Chondrocyte (in vitro differentiated cells): ENCODE results near the gene DYRK2. TPM values are rescaled to one million over a fixed set of nuclear protein-coding genes. Genes with fewer than 3 reads are reported as not detected.

Experiments used
- DNase-seq: peaks from one replicate; pipeline ENCODE4 v3.0.0; 2021; ENCODE audit warnings: mixed read lengths, low spot score
- H3K27ac Mint-ChIP-seq: one replicate; pipeline ENCODE4 v1.8.0; 2021; ENCODE audit warnings: mild to moderate bottlenecking, moderate library complexity, mixed read lengths; ENCODE audit not compliant: unreplicated experiment
- H3K27me3 Mint-ChIP-seq: 2 replicates; pipeline ENCODE4 v1.8.0; 2021; ENCODE audit warnings: low read depth, mixed read lengths
- H3K36me3 Mint-ChIP-seq: 2 replicates; pipeline ENCODE4 v1.8.0; 2021; ENCODE audit warnings: low read depth, mixed read lengths
- H3K4me1 Mint-ChIP-seq: 2 replicates; pipeline ENCODE4 v1.8.0; 2021; ENCODE audit warnings: low read depth, mild to moderate bottlenecking, mixed read lengths
- H3K4me3 Mint-ChIP-seq: one replicate; pipeline ENCODE4 v1.8.0; 2021; ENCODE audit warnings: mild to moderate bottlenecking, moderate library complexity, mixed read lengths; ENCODE audit not compliant: unreplicated experiment
- H3K9me3 Mint-ChIP-seq: 2 replicates; pipeline ENCODE4 v1.8.0; 2021; ENCODE audit warnings: low read depth, mixed read lengths
- total RNA-seq: library from RNA; stranded (reverse); gene quantifications from 3 replicates; pipeline ENCODE4 v1.2.1, GENCODE V29; 2021
- TF ChIP-seq, protein P1 (sequence below): fragments of 200-600 bp; sonication (generic); IDR thresholded peaks from 2 replicates; pipeline ENCODE4 v1.5.0; 2021; ENCODE audit warnings: antibody characterized with exemption, mild to moderate bottlenecking, moderate library complexity

Gene DYRK2
- total RNA-seq, 1 donor from 2014 or later: 54.1 TPM

DNA sequence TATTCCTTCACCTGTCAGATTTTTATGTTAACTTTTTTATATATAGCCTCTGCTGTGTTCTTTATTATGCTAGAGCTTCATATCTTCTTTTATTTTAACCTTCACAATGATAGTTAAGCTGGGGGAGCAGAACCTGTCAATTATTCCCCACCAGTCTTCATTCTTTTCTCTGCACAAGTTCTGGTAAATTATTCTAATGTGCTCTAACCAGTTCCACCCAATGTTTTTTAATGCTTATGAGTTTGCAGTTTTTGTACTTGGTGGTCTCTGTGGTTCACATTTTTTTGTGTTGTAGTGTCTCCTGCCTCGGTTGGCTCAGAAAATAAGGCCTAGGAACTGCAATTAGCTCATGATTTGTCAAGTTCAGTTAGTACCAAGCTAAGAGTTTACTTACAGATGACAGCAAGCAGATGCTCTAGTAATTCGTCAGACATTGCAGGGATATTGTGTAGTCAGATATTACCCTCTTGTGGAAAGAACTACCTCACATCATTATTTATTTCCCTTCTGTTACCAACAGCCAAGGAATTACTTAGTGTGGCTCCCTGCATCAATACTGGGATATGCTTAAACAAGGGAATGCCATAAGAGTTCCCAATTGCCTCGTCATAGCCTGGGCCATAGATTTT is 14.5 kb downstream of the DYRK2 start:
- TF ChIP-seq, protein P1, sequence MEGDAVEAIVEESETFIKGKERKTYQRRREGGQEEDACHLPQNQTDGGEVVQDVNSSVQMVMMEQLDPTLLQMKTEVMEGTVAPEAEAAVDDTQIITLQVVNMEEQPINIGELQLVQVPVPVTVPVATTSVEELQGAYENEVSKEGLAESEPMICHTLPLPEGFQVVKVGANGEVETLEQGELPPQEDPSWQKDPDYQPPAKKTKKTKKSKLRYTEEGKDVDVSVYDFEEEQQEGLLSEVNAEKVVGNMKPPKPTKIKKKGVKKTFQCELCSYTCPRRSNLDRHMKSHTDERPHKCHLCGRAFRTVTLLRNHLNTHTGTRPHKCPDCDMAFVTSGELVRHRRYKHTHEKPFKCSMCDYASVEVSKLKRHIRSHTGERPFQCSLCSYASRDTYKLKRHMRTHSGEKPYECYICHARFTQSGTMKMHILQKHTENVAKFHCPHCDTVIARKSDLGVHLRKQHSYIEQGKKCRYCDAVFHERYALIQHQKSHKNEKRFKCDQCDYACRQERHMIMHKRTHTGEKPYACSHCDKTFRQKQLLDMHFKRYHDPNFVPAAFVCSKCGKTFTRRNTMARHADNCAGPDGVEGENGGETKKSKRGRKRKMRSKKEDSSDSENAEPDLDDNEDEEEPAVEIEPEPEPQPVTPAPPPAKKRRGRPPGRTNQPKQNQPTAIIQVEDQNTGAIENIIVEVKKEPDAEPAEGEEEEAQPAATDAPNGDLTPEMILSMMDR: no peak
- H3K27me3 Mint-ChIP-seq: no peaks in the 10 kb centered on the region

DNA sequence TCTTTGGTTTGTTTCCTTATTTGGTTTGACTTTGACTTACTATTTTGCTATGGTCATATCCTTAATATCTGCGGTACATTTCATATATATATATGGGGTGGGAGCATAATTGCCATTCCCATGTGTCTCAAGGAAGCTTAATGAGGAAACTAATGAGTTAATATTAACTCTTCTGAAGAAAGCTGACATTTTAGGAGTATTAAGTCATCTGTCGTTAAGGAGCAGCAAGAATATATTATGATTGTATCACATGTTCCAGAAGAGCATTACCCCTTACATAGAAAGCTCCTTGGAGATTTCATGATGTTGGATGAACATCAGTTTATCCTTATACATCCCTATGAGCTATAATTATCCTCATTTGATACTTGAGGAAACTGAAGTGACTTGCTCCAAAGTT is 15.6 kb downstream of the DYRK2 start:
- peaks cover 12% of the 10 kb centered on the region for H3K36me3 Mint-ChIP-seq
- H3K4me3 Mint-ChIP-seq: no peak overlapping the region
- peaks cover 75% of the 10 kb centered on the region for H3K4me1 Mint-ChIP-seq
- TF ChIP-seq, protein P1: no peak
- no peak overlapping the region for H3K27ac Mint-ChIP-seq
- no peaks in the 10 kb centered on the region for H3K9me3 Mint-ChIP-seq
- DNase-seq: no peak
- H3K27me3 Mint-ChIP-seq: no peaks in the 10 kb centered on the region

More for the DNA sequence above, 14.5 kb downstream of the DYRK2 start:
- Mint-ChIP-seq H3K36me3 (peaks cover 16% of the 10 kb centered on the region), H3K4me1 (peaks cover 78% of the 10 kb centered on the region), H3K4me3 (no peak overlapping the region), H3K27ac (no peak overlapping the region), H3K9me3 (no peaks in the 10 kb centered on the region)
- DNase-seq: no peak

- no peak for DNase-seq
- Mint-ChIP-seq H3K27me3 (no peaks in the 10 kb centered on the region), H3K27ac (no peak overlapping the region), H3K9me3 (no peaks in the 10 kb centered on the region), H3K4me3 (no peak overlapping the region), H3K36me3 (peaks cover 10% of the 10 kb centered on the region), H3K4me1 (peaks cover 67% of the 10 kb centered on the region)
- TF ChIP-seq, protein P1: no peak
These were observed 17.1 kb downstream of the DYRK2 start for GRCh38 chr12:67665679-67666078.

GRCh38 chr12:67666605-67667004 is 18.1 kb downstream of the DYRK2 start:
- H3K27me3 Mint-ChIP-seq: no peaks in the 10 kb centered on the region
- no peak overlapping the region for H3K27ac Mint-ChIP-seq
- H3K36me3 Mint-ChIP-seq: peaks cover 8% of the 10 kb centered on the region
- DNase-seq: no peak
- no peak overlapping the region for H3K4me3 Mint-ChIP-seq
- peaks cover 61% of the 10 kb centered on the region for H3K4me1 Mint-ChIP-seq
- no peaks in the 10 kb centered on the region for H3K9me3 Mint-ChIP-seq
- TF ChIP-seq, protein P1: no peak

- Mint-ChIP-seq H3K27me3 (no peaks in the 10 kb centered on the region), H3K36me3 (peaks cover 5% of the 10 kb centered on the region), H3K4me3 (no peak overlapping the region), H3K27ac (no peak overlapping the region), H3K4me1 (peaks cover 53% of the 10 kb centered on the region), H3K9me3 (peaks cover 3% of the 10 kb centered on the region)
- no peak for DNase-seq
- TF ChIP-seq, protein P1: no peak
These were observed 18.9 kb downstream of the DYRK2 start for GRCh38 chr12:67667276-67668073.
